Stimulated activated CD4-positive, alpha-beta T cell treated with anti-CD3 and anti-CD28 coated beads, TNF-alpha, amount 100 ng/mL, for 24 hours (primary cell): ENCODE measurements around the gene PAM16.
"Not testable (repeated sequence)": the region's sequence is repeated elsewhere in the genome, so short reads cannot be mapped to it uniquely, and the experiment has no call there.

Source experiments
- DNase-seq, 3 experiments: peaks; one replicate each; pipeline ENCODE4 v3.0.0-alpha.2; 2020; ENCODE audit warnings: low read depth in 3 of 3

The PAM16 gene

DNA sequence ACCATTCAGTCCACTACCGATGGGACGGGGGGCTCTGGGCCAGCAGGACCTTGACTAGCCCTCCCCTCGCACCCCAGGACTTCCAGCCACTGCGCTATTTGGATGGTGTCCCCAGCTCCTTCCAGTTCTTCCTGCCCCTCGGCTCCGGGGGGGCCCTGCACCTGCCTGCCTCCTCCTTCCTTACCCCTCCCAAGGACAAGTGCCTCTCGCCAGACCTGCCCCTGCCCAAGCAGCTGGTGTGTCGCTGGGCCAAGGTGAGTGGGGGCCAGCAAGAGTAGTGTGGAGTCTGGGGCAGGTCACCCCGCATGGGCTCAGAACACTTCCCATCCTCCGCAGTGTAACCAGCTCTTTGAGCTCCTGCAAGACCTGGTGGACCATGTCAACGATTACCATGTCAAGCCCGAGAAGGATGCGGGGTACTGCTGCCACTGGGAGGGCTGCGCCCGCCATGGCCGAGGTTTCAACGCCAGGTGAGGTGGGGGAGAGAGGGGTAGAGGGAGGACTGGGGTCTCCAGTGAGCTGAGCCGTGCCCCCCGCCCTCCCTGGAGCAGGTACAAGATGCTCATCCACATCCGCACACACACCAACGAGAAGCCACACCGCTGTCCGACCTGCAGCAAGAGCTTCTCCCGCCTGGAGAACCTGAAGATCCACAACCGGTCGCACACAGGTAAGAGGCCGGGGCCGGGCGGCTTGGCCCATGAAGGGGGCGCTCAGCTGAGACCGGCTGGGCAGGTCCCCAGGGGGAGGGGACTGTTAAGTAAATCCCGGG is 16.2 kb downstream of the PAM16 start:
- no peak for DNase-seq

- not testable (repeated sequence) for DNase-seq
Measured at GRCh38 chr16:4333714-4334113, 17.4 kb downstream of the PAM16 start.

GRCh38 chr16:4333308-4333638 is 17.8 kb downstream of the PAM16 start:
- DNase-seq = no peak

DNA sequence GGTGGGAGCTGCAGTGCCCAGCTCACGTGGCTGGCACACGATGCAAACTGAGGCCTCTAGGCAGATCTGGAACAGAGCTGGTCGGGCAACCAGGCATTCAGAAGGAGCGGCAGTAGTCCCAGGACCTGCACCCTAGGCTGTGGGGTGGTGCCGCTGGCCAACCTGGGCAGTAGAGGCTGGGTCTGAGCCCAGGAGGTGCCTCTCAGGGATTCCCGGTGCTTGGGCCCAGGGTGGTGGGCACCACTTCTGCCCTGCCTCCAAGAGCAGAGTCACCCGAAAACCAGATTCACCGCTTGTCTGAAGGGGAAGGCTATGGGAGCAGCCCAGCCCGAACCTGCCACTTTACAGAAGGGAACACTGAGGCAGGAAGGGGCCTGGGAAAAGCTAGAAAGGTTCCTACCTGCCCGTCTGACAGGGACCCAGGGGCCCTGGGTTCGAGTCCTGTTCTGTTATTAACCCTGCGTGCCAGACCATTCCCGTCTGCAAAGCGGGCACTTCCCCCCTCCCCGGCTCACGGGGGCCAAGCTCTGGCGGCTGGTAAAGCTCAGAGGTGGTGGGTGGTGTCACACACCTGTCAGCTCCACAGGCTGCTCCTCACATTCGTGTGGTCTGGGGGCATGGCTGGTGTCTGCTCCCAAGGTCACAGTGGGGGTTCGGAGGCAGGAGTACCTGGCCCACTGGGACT is 18.4 kb downstream of the PAM16 start:
- DNase-seq = no peak

GRCh38 chr16:4332083-4332482 is 19.0 kb downstream of the PAM16 start:
- no peak for DNase-seq

GRCh38 chr16:4330277-4330874 is 20.7 kb downstream of the PAM16 start:
- peak; percentile 48 to 66 (median 50) for DNase-seq

DNA sequence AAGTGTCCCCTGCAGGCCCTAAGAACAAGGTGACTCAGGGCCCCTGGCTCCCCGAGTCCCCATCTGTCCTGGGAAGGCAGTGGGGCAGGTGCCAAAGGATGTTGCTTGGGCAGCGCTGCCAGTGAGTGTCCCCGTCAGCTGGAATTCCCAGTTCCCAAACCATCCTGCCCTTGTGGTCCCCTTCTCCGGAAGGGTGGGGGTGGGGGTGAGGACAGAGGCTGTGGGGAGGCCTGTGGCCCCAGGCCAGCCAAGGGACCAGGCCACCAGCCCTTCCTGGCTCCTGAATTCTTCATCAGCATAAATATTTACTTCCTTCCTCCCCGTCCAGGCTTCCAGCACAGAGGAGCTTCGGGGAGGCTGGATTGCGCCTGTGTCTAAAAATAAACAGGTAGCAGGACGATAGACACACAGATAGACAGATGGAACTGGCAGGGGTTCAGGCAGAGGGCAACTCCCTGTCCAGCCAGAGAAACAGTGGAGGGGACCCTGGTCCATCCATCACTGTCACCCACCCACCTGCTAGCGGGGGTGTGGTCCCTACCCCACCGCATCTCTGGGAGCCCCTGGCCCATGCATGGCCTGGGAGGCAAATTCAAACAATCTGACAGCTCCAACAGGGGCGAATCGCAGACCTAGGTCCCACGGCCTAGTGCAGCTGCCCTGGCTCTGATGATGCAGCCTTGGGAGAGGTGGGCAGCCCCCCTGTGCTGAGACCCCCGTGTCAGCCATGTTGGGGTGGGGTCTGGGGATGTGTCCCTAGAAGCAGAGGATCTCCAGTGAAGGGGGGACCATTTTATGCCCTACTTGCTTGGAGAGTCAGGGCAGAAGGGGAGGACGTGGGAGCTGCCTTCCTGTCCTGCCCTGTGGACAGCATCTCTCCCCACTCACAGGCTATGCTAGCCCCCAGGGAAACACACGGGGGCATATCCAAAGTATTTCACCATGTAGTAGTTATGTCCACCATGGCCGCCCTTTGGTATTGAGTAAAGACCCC is 22.0 kb downstream of the PAM16 start:
- DNase-seq = no peak

DNA sequence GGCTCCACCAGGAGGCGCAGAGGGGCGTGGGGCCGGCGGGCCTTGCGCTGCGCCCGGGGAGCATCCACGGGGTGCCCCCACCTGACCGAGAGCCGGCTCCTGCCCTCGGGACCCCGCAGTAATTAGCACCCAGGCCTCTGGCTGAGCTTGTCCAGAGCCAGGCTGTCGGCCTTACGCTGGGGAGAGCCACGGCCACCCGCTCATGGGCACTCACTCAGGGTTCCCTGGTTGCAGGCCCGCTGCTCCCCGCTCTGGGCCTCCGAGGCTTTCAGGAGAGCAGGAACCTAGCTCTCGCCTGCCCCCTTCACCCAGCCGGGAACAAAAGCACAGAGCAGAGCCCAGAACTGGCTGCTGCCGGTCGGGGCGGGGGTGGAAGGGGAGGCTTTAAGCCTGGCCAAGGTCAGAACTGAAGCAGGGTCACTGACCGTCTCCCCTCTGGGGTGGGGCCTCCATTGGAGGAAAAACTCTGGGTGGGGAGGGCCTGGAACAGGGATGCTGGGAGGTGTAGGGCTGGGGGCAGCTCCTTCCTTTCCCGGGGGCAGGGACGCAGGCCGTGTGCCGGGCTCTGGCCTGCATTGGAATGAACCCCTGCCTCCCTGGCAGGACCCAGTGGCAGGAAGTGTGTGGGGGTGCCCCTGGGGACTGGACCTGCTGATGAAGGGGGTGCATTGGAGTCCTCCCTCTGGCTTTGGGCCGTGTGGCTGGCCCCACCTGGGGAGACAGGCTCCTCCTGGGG is 22.9 kb downstream of the PAM16 start:
- DNase-seq = peak in 2 of 3 experiments; percentile 38 to 60

DNA sequence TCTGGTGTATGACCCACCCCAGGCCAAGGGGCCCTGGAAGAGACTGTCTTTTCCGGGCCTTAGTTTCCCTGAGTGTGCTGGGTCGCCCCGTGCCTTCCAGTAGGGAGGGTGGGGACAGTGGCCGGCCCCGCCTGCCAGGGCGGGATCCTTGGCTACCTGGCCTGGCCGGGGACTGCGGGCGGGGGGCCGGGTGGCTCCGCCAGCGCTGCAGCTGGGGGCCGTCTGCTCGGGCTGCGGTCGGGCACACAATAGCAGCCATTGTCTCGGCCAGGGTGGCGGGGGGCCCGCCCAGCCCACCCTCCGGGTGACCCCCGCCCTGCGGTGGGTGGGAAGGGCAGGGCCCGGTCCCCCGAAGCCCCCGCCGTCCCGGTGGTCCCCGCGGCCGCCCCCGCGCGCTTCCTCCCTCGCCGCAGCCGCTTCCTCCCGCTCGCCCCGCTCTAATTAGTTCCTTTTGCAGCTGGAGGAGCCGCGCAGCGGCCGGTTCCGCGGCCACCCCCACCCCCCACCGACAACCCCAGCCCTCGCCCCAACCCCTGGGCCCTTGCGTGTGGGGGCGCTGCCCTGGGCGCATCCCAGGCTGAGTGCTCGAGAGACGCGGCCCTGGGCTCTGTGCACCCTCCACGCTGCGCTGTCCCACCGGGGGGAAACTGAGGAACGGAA is 23.6 kb downstream of the PAM16 start:
- no peak for DNase-seq

GRCh38 chr16:4325253-4325758 is 25.8 kb downstream of the PAM16 start:
- no peak for DNase-seq

DNA sequence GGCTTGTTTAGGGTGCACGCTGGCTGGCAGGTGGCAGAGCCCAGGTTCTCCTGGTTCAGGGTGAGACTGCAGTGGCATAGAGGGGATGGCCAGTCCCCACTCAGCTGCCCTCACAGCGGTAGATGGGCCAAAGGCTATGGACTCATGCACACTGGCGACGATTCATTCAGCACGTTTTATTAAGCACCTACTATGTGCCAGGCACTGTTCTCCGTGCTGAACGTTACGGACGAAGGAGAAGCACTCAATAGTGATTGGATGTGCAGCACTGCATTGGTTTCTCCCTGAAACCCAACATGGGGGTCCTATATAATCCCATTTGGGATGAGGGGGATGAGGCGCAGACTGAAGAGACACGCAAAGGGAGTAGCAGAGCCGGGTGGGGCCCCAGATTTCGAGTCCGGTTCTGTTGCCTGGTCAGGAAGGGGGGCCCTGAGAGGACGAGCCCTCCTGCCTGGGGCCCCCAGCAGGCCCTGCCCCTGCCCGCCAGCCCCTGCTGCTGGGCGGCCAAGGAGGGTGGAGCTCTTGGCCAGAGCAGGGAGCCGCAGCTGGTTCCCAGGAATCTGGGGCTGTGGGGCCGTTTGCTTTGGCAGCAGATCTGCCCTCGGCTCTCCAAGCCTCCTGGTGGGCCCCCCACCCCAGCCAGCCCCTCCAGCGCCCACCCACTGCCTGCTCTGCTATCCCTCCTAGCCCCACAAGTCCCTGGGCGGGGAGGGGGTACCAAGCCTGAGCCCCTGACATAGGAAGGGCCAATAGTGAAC is 26.4 kb downstream of the PAM16 start:
- no peak for DNase-seq

DNA sequence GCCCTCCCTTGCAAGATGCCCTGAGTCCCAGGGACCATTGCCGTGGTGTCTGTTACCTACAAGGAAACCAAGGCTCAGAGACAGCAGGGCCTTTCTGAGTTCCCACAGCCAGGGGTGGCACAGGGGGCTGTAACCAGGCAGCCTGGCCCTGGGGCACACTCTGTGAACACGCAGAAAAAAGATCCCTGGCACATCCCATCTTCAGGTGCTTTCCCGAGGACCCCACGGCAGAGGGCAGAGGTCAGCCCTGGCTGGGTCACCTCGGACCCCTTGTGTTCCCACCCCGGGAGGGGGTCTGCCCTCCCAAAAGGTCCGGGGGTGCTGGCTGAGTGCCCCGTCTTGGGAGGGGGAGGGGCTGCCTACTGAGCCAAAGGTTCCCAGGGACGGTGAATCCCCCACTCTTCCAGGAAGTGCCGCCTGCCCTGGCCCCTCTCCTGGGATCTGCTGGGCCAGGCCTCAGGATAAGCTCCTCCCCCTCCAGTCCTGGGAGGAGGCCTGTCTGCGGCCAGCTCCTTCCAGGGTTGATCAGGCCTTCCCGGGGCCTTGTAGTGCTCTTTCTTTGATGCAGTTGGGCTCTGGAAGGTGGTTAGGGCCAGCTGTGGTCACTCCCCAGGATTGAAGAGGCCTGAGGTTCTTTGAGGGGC is 27.2 kb downstream of the PAM16 start:
- DNase-seq = no peak

- no peak for DNase-seq
Measured at GRCh38 chr16:4323071-4323844, 27.9 kb downstream of the PAM16 start.

DNA sequence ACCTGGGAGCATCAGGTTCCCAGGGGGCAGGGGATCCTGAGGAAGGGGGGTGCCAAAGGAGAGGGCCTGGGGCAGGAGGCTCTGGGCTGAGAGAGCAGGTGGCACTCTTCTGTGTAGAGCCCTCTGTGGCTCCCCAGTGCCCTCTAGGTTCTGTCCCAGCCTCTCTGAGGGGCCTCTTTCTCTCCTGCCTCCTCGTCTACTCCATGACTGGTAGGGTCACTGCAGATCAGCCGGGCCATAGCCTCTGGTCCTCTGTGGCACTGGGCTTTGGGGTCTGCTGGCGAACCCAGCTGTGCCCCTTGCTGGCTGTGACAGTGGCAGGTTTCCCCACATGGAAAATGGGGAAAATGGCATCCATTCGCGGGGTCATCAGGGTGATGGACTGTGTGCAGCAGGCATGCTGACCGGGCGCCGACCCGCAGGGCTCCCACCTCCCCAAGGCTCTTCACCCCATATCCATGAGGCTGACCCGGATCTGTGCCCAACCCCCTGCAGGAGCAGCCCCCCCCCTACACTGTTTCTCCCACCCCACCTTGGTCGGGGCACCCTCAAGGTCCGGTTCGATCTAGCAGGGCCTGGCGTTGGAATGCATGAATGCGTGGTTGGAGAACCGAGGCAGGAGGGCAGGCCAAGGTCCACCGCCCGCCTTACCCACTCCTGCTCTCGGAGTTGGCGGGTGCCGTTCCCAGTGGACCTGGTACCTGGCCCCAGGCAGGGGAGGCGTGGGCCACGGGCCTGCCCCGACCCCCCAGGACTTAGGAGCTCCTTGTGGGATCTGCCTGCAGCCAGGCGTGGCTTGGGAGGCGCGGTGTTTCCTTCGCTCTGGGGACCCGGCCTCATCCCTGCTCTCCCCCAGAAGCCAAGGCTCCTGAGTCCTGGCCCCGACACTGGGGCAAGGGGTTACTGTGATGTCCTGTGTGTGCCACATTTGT is 28.7 kb downstream of the PAM16 start:
- no peak for DNase-seq

DNA sequence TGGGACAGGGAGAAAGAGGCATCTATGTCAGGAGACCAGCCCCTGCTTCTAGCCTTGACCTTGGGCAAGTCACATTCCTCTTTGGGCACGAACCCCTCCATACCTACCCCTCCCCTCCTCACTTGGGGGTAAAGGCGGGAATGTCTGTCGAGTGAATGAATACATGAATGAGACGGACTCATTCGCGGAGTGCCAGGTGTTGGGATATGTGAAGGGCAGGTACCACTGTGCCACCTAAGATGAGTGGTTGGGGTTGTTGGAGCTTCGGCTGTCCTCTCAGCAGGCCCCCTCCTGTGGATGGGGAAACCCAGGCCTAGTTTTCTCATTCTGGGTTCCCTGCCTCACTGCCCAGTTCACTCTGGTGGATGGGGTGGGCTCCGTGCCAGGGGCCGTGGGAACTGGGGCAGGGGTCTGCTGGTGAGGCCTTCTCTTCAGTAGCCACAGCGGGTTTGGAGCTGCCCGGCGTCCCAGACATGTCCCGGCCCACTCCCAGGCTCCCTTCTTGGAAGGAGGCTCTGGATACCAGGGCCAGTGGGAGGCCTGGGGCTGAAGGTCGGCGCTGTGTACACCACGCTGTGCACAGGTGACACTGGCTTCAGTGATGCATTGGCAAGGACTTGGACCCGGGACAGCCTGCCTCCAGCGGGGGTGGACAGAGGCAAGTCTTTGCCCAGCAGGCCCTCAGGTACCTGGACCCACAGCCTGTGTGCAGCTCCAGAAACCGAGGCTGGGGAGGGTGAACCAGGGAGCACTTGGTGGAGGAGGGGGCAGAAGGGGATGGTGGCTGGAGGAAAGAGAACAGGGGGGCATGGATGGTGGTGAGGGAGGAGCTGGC is 29.6 kb downstream of the PAM16 start:
- no peak for DNase-seq

DNA sequence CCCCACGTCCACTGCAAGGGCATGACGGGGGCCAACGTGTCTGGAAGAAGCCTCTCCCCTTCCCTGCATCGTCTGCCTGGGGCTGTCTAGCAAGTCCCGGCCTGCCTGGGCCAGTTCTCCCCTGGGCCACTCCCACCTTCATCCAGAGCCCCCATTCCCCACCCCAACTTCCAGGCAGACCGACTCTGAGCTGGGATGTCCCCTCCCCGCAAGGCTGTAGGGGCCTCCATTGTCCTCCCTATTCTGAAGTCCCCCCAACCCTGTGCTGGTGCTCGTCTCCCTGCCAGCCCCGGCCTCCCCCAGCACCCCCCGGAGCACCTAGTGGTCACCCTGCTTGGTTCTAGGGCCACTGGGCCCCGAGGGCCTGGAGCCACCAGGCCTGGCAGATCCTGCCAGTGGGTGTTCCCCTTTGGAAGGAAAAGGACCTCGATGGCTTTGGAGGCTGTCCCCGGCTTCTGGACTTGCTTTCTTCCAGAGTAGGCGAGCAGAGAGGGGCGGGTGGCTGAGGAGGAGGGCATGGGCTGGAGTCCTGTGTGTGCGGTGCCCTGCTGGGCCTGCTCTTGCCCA is 30.5 kb downstream of the PAM16 start:
- DNase-seq = no peak
